ENCODE results near the gene QPCT. TPM values are rescaled to one million over a fixed set of nuclear protein-coding genes. Genes with fewer than 3 reads are reported as not detected.

The QPCT gene
- polyA plus RNA-seq, 1 of the 3 experiments (the other 2 are of a cell fraction) = 0.12 TPM

GRCh38 chr2:37367984-37368383 is 23.6 kb downstream of the QPCT start:
- no peak for DNase-seq
- POLR2A ChIA-PET = no interaction called here

DNA sequence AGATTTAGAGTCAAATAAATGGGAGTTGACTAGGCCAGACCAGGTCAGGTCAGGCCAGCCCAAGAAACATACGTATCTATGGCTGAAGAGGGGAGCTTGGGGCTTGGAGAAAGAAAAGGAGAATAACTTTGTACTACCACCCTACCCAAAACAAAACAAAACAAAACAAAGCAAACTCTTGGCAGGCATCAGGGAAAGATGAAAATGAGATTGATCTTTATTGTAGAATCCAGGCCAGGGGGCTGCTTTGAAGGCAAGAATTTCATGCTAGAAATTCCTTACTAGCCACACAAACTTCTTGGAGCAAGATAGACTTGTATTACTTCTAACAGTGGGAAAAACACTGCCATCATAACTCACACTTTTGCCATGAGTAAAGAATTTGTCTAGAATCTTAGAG is 26.2 kb downstream of the QPCT start:
- no peaks in the 10 kb centered on the region for H3K9me2 ChIP-seq
- no peaks in the 10 kb centered on the region for H3K36me3 ChIP-seq (replicated peaks in 1 of 2; ENCODE audit: control insufficient read depth in 1 of 2, insufficient read depth in 2 of 2, low read length in 1 of 2)
- H3K4me3 ChIP-seq (ENCODE audit: low read depth in 2 of 2, low read length in 1 of 2) = no peak overlapping the region
- H3K27ac ChIP-seq (ENCODE audit: low read depth in 2 of 2, low read length in 1 of 2) = no peak overlapping the region
- H4K20me1 ChIP-seq (ENCODE audit: insufficient read depth) = no peaks in the 10 kb centered on the region
- DNase-seq = no peak
- no peak overlapping the region for H3K9ac ChIP-seq
- no peaks in the 10 kb centered on the region for H3K27me3 ChIP-seq (ENCODE audit: insufficient read depth)
- H3F3A ChIP-seq (replicated peaks; ENCODE audit: insufficient read depth) = no peaks in the 10 kb centered on the region
- ChIA-PET POLR2A (no interaction called here), CTCF (no interaction called here)
- H3K9me3 ChIP-seq = no peaks in the 10 kb centered on the region
- no peaks in the 10 kb centered on the region for H3K79me2 ChIP-seq (ENCODE audit: insufficient read depth)
- H3K4me2 ChIP-seq = no peak overlapping the region
- no peak overlapping the region for H2AFZ ChIP-seq (ENCODE audit: low read depth)
- no peaks in the 10 kb centered on the region for H3K4me1 ChIP-seq (ENCODE audit: control insufficient read depth in 1 of 2, insufficient read depth in 2 of 2, low read depth in 1 of 2, low read length in 1 of 2)
- WGBS (ENCODE audit: low lambda C conversion rate) = 77% methylated on average over 1 of the region's 1 CpG
- TF ChIP-seq GABPA (IDR thresholded peaks at IDR 0.05; ENCODE audit: low read depth) (no peak), JUND (IDR thresholded peaks at IDR 0.05) (no peak), RFX5 (IDR thresholded peaks at IDR 0.05; ENCODE audit: low read length) (no peak), FOXJ3 (CRISPR knock-in tag; IDR thresholded peaks at IDR 0.05) (no peak), FOSL2 (IDR thresholded peaks at IDR 0.05; ENCODE audit: borderline replicate concordance, low read depth) (no peak), MEF2A (IDR thresholded peaks at IDR 0.05; ENCODE audit: borderline replicate concordance, low read depth) (no peak), USF1 (IDR thresholded peaks at IDR 0.05; ENCODE audit: borderline replicate concordance, low read depth) (no peak), YY1 (IDR thresholded peaks at IDR 0.05; ENCODE audit: low read depth) (no peak), ELF1 (IDR thresholded peaks at IDR 0.05) (no peak), TAF1 (IDR thresholded peaks at IDR 0.05; ENCODE audit: borderline replicate concordance, low read depth, low read length) (no peak), SIN3A (IDR thresholded peaks at IDR 0.05; ENCODE audit: borderline replicate concordance, low read depth, low read length) (no peak), RCOR1 (IDR thresholded peaks at IDR 0.05; ENCODE audit: low read length) (no peak)

More at GRCh38 chr2:37367984-37368383, 23.6 kb downstream of the QPCT start:
- no peaks in the 10 kb centered on the region for H3K27me3 ChIP-seq (ENCODE audit: insufficient read depth)
- H3K4me2 ChIP-seq = no peak overlapping the region
- TF ChIP-seq GABPA (IDR thresholded peaks at IDR 0.05; ENCODE audit: low read depth) (no peak), CHD2 (IDR thresholded peaks at IDR 0.05; ENCODE audit: low read length, partially characterized antibody) (no peak), MXI1 (IDR thresholded peaks at IDR 0.05; ENCODE audit: low read depth, low read length) (no peak), RXRA (IDR thresholded peaks at IDR 0.05; ENCODE audit: borderline replicate concordance, low read depth) (no peak), PBX3 (IDR thresholded peaks at IDR 0.05) (no peak), ELF1 (IDR thresholded peaks at IDR 0.05) (no peak)
- CTCF ChIA-PET = interaction anchor here (0.7 to 1.4 kb wide), 3 partner anchors 9 to 43 kb away, joined by 3 to 5 read pairs (median 4); no protein-coding TSS in a partner anchor
- no peaks in the 10 kb centered on the region for H4K20me1 ChIP-seq (ENCODE audit: insufficient read depth)
- H3K4me1 ChIP-seq (ENCODE audit: control insufficient read depth in 1 of 2, insufficient read depth in 2 of 2, low read depth in 1 of 2, low read length in 1 of 2) = peaks cover 0 to under 1% of the 10 kb centered on the region in 2 experiments; a peak in 1 of 4 replicates
- H3K9ac ChIP-seq = no peak overlapping the region
- no peak overlapping the region for H3K27ac ChIP-seq (ENCODE audit: low read depth in 2 of 2, low read length in 1 of 2)
- no peaks in the 10 kb centered on the region for H3K79me2 ChIP-seq (ENCODE audit: insufficient read depth)
- H3K9me2 ChIP-seq = no peaks in the 10 kb centered on the region
- 85% methylated on average over 2 of the region's 2 CpGs for WGBS (ENCODE audit: low lambda C conversion rate)
- no peak overlapping the region for H2AFZ ChIP-seq (ENCODE audit: low read depth)
- H3K36me3 ChIP-seq (replicated peaks in 1 of 2; ENCODE audit: control insufficient read depth in 1 of 2, insufficient read depth in 2 of 2, low read length in 1 of 2) = no peaks in the 10 kb centered on the region
- H3F3A ChIP-seq (replicated peaks; ENCODE audit: insufficient read depth) = no peaks in the 10 kb centered on the region
- no peak overlapping the region for H3K4me3 ChIP-seq (ENCODE audit: low read depth in 2 of 2, low read length in 1 of 2)
- H3K9me3 ChIP-seq = no peaks in the 10 kb centered on the region

Measured in SK-N-SH (cell line).